ENCODE data around the gene PIANP. TPM values are rescaled to one million over a fixed set of nuclear protein-coding genes. Genes with fewer than 3 reads are reported as not detected.

PIANP gene
- polyA plus RNA-seq, 2 donors = 0.10 to 0.28 TPM

DNA sequence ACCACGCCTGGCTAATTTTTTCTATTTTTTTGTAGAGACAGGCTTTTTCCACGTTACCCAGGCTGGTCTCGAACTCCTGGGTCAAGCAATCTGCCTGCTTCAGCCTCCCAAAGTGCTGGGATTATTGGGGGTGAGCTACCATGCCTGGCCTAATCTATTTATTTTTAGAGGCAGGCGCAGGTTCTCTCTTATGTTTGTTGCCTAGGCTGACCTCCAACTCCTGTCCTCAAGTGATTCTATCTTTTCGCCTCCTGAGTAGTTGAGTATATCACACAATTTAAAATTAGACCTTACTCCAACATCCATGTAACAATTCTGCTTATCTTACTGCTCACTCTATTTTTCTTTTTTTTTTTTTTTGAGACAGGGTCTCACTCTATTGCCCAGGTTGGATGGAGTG lies 46.6 kb downstream of the PIANP start:
- WGBS, 2 donors = 92 to 98% methylated on average over 5 of the region's 5 CpGs
- Histone ChIP-seq H3K27ac (ENCODE audit: low read depth in 2 of 2, low read length in 1 of 2) (no peak overlapping the region), H3K27me3 (ENCODE audit: control insufficient read depth in 1 of 2, insufficient read depth in 2 of 2, low read length in 2 of 2) (no peaks in the 10 kb centered on the region), H3K36me3 (ENCODE audit: control insufficient read depth in 2 of 2, insufficient read depth in 2 of 2, low read length in 1 of 2) (peaks cover 20 to 22% of the 10 kb centered on the region in 2 donors), H3K4me3 (ENCODE audit: low read depth in 1 of 2, low read length in 2 of 2) (no peak overlapping the region), H3K4me1 (ENCODE audit: control insufficient read depth in 2 of 2, insufficient read depth in 2 of 2, low read length in 1 of 2) (no peaks in the 10 kb centered on the region), H3K9me3 (ENCODE audit: control insufficient read depth in 2 of 2, insufficient read depth in 1 of 2, low read depth in 1 of 2, low read length in 1 of 2) (no peaks in the 10 kb centered on the region)

DNA sequence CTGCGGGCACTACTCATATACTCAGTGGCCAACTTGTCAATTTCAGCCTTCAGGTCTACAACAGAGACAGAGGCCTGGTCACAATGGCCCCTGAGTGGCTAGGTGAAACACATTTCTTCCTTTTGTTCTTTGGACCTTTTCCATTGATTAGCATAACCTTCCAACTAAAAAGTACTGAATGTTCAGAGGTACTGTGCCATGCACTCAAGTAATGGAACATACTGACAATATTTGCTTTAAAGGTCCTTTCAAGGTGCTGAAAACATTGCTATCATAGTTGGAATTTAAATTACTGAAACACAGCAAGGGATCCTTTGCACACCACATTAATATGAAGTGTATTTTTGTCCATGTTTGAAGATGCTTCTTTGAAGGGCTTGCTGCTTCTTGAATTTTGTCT lies 47.3 kb downstream of the PIANP start:
- 100% methylated on average over 1 of the region's 1 CpG for WGBS, 2 donors
- no peak overlapping the region for H3K27ac ChIP-seq (ENCODE audit: low read depth in 2 of 2, low read length in 1 of 2)
- no peaks in the 10 kb centered on the region for H3K4me1 ChIP-seq (ENCODE audit: control insufficient read depth in 2 of 2, insufficient read depth in 2 of 2, low read length in 1 of 2)
- H3K36me3 ChIP-seq (ENCODE audit: control insufficient read depth in 2 of 2, insufficient read depth in 2 of 2, low read length in 1 of 2) = peaks cover 20% of the 10 kb centered on the region in 2 donors
- no peaks in the 10 kb centered on the region for H3K27me3 ChIP-seq (ENCODE audit: control insufficient read depth in 1 of 2, insufficient read depth in 2 of 2, low read length in 2 of 2)
- no peak overlapping the region for H3K4me3 ChIP-seq (ENCODE audit: low read depth in 1 of 2, low read length in 2 of 2)
- H3K9me3 ChIP-seq (ENCODE audit: control insufficient read depth in 2 of 2, insufficient read depth in 1 of 2, low read depth in 1 of 2, low read length in 1 of 2) = no peaks in the 10 kb centered on the region

DNA sequence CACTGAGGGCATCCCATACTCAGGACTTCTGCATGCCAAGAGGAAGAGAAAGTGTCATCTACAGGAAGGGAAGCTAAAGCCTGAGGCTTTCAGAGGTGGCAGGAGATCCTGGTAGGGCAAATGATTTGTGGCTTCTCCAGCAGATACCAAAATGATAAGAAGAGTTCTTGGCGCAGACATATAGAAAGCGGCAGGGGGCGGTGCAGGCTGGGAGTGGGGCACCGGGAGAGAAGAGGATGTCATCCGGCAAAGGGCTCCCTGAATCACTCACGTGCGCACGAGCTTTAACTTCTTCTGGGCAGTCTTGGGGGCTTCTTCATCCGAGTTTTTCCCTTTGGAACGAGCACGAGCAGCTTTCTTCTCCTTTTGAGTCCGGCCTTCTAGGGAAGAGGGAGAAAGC lies 48.2 kb downstream of the PIANP start:
- Histone ChIP-seq H3K4me1 (ENCODE audit: control insufficient read depth in 2 of 2, insufficient read depth in 2 of 2, low read length in 1 of 2) (no peaks in the 10 kb centered on the region), H3K27me3 (ENCODE audit: control insufficient read depth in 1 of 2, insufficient read depth in 2 of 2, low read length in 2 of 2) (no peaks in the 10 kb centered on the region), H3K27ac (ENCODE audit: low read depth in 2 of 2, low read length in 1 of 2) (no peak overlapping the region), H3K4me3 (ENCODE audit: low read depth in 1 of 2, low read length in 2 of 2) (no peak overlapping the region), H3K9me3 (ENCODE audit: control insufficient read depth in 2 of 2, insufficient read depth in 1 of 2, low read depth in 1 of 2, low read length in 1 of 2) (no peaks in the 10 kb centered on the region), H3K36me3 (ENCODE audit: control insufficient read depth in 2 of 2, insufficient read depth in 2 of 2, low read length in 1 of 2) (peaks cover 19 to 20% of the 10 kb centered on the region in 2 donors)
- 92 to 94% methylated on average over 11 to 12 of the region's 12 CpGs for WGBS, 2 donors

DNA sequence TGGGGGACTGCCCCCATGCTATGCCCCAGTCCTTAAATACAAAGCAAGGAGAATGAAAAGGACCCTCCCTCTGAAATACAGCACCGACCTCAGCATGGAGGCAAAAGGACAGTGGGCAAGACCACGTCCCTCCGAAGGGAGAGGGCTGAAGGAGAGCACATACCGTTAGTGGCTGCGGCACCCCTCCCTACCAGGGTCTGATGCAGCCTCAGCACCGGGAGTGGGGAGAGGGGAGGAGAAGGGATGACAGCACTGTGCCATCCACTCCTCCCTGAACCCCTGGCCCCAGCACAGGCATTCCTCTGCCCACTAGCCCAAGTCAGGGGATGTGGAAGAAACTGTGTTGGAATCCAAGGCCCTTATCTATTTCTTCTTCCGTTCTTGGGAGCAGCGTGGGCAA lies 49.8 kb downstream of the PIANP start:
- no peak overlapping the region for H3K4me3 ChIP-seq (ENCODE audit: low read depth in 1 of 2, low read length in 2 of 2)
- H3K27me3 ChIP-seq (ENCODE audit: control insufficient read depth in 1 of 2, insufficient read depth in 2 of 2, low read length in 2 of 2) = no peaks in the 10 kb centered on the region
- 84 to 85% methylated on average over 8 of the region's 8 CpGs for WGBS, 2 donors
- H3K36me3 ChIP-seq (ENCODE audit: control insufficient read depth in 2 of 2, insufficient read depth in 2 of 2, low read length in 1 of 2) = peaks cover 18 to 20% of the 10 kb centered on the region in 2 donors
- no peaks in the 10 kb centered on the region for H3K9me3 ChIP-seq (ENCODE audit: control insufficient read depth in 2 of 2, insufficient read depth in 1 of 2, low read depth in 1 of 2, low read length in 1 of 2)
- H3K4me1 ChIP-seq (ENCODE audit: control insufficient read depth in 2 of 2, insufficient read depth in 2 of 2, low read length in 1 of 2) = peaks cover 0 to 11% of the 10 kb centered on the region in 2 donors
- H3K27ac ChIP-seq (ENCODE audit: low read depth in 2 of 2, low read length in 1 of 2) = no peak overlapping the region

DNA sequence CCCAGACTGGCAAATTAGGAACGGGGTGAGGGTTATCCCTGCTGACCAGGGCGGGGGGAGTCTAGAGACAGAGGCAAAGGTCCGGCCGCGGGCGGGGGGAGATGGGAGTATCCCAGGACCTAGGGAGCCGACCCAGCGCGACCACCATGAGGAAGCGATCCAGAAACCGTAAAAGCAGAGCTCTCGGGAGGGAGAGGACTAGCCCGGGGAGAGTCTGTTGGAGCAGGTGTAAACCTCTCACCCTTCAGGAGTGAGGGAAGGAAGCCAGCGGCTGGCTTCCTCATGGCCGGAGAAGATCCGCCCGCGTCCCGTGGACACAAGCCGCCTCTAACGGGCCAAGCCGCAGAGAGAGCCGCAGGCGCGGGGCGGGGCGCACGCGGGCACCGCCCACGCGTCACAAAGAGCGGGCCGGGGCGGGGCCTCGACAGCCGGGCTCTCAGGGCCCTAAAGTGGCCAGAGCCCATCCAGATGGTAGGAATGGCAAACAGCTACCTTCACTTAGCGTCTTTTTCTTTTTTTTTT lies 53.5 kb downstream of the PIANP start, which contains the start of gene ACRBP:
TSS of gene ACRBP (minus strand) at position 350 of the 522 bp plus-strand sequence. CDS start at position 284, 66 bp downstream.
- Histone ChIP-seq H3K36me3 (ENCODE audit: control insufficient read depth in 2 of 2, insufficient read depth in 2 of 2, low read length in 1 of 2) (peaks cover 11 to 15% of the 10 kb centered on the region in 2 donors), H3K4me1 (ENCODE audit: control insufficient read depth in 2 of 2, insufficient read depth in 2 of 2, low read length in 1 of 2) (peaks cover 0 to 11% of the 10 kb centered on the region in 2 donors), H3K9me3 (ENCODE audit: control insufficient read depth in 2 of 2, insufficient read depth in 1 of 2, low read depth in 1 of 2, low read length in 1 of 2) (peaks cover 0 to 8% of the 10 kb centered on the region in 2 donors), H3K27me3 (ENCODE audit: control insufficient read depth in 1 of 2, insufficient read depth in 2 of 2, low read length in 2 of 2) (no peaks in the 10 kb centered on the region), H3K27ac (ENCODE audit: low read depth in 2 of 2, low read length in 1 of 2) (peak within 1 kb of the TSS; percentile 14 to 34), H3K4me3 (ENCODE audit: low read depth in 1 of 2, low read length in 2 of 2) (peak within 1 kb of the TSS; percentile 21 to 42)
- 5 to 9% methylated on average over 38 of the region's 38 CpGs for WGBS, 2 donors

DNA sequence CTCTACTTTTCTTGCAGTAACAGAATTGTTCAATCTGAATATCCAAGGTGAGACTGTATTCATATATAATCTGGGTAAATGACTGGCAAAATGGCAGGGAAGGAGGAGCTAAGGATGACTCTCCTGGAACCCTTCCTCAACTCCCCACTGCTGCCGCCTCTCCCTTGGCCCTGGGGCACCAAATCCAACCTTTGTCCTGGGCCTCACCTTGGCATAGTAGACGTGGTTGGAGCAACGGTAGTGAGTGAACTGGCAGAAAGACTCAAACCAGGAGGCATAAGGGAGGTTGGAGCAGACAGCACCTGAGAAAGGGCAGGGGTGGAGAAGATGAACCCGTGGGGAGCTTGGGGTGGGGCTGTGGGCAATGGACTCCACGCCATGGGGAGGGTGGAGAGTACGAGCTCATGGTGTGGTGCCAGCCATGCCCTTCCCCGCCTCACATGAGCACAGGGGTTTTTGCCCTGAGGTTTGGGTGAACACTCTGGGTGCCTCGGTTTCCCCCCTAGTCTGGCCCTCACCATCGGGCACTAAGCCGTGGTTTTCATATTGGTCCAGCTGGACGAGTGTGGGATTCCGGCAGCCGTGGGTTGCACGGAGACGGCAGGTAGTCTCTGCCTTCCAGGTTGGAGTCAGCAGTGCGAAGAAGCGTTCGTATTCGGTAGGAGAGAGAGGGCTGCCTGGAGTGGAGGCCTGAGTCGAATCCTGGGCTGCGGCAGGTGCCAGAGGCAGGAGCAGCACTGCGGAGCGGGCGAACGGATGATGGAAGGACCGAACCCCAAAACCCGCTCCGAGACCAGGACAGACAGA lies 54.1 kb downstream of the PIANP start:
- no peaks in the 10 kb centered on the region for H3K27me3 ChIP-seq (ENCODE audit: control insufficient read depth in 1 of 2, insufficient read depth in 2 of 2, low read length in 2 of 2)
- H3K4me1 ChIP-seq (ENCODE audit: control insufficient read depth in 2 of 2, insufficient read depth in 2 of 2, low read length in 1 of 2) = peaks cover 0 to 11% of the 10 kb centered on the region in 2 donors
- WGBS, 2 donors = 46 to 55% methylated on average over 28 of the region's 28 CpGs
- peaks cover 0 to 8% of the 10 kb centered on the region in 2 donors for H3K9me3 ChIP-seq (ENCODE audit: control insufficient read depth in 2 of 2, insufficient read depth in 1 of 2, low read depth in 1 of 2, low read length in 1 of 2)
- peaks cover 10 to 12% of the 10 kb centered on the region in 2 donors for H3K36me3 ChIP-seq (ENCODE audit: control insufficient read depth in 2 of 2, insufficient read depth in 2 of 2, low read length in 1 of 2)
- no peak overlapping the region for H3K27ac ChIP-seq (ENCODE audit: low read depth in 2 of 2, low read length in 1 of 2)
- peak overlapping the region; percentile 21 to 42 for H3K4me3 ChIP-seq (ENCODE audit: low read depth in 1 of 2, low read length in 2 of 2)

DNA sequence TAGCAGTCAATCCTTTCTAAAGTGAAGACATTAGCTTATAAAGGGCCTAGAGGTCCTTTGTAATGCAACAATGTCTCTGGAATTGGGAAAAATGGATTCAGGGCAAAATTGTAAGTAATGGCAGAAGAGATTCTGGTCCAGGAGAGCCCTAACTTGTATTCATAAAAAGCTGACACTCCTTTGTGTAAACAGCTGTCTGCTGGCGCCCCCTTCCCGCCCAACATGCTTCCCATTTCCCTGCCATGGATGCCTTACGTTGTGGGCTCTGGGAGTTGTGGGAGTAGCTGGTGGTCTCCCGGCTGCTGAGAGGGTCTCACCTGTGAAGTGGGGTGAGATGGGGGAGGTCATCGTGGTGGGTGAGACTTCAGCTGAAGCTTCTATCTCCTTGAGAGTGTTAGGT lies 55.7 kb downstream of the PIANP start:
- Histone ChIP-seq H3K27me3 (ENCODE audit: control insufficient read depth in 1 of 2, insufficient read depth in 2 of 2, low read length in 2 of 2) (no peaks in the 10 kb centered on the region), H3K27ac (ENCODE audit: low read depth in 2 of 2, low read length in 1 of 2) (no peak overlapping the region), H3K4me3 (ENCODE audit: low read depth in 1 of 2, low read length in 2 of 2) (no peak overlapping the region), H3K36me3 (ENCODE audit: control insufficient read depth in 2 of 2, insufficient read depth in 2 of 2, low read length in 1 of 2) (no peaks in the 10 kb centered on the region), H3K9me3 (ENCODE audit: control insufficient read depth in 2 of 2, insufficient read depth in 1 of 2, low read depth in 1 of 2, low read length in 1 of 2) (peaks cover 0 to 8% of the 10 kb centered on the region in 2 donors), H3K4me1 (ENCODE audit: control insufficient read depth in 2 of 2, insufficient read depth in 2 of 2, low read length in 1 of 2) (peaks cover 0 to 11% of the 10 kb centered on the region in 2 donors)
- 42 to 44% methylated on average over 5 of the region's 5 CpGs for WGBS, 2 donors

DNA sequence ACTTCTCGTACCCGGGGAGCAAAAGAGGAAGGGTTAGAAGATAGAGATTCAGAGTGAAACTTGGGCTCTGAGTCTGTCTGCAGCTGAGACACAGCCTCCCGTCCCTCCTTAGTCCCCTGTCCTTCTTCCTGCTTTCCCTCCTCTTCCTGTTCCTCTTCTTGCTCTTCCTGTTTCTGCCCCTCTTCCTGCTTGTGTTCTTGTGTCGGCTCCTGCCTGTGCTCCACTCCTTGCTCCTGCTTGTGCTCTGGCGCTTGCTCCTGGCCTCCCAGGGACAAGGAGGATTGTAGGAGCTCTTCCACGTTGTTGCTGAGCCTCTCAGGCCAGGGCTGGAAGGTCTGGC lies 56.4 kb downstream of the PIANP start:
- WGBS, 2 donors = 72 to 75% methylated on average over 6 of the region's 6 CpGs
- peaks cover 0 to 11% of the 10 kb centered on the region in 2 donors for H3K4me1 ChIP-seq (ENCODE audit: control insufficient read depth in 2 of 2, insufficient read depth in 2 of 2, low read length in 1 of 2)
- no peak overlapping the region for H3K4me3 ChIP-seq (ENCODE audit: low read depth in 1 of 2, low read length in 2 of 2)
- H3K27ac ChIP-seq (ENCODE audit: low read depth in 2 of 2, low read length in 1 of 2) = no peak overlapping the region
- H3K27me3 ChIP-seq (ENCODE audit: control insufficient read depth in 1 of 2, insufficient read depth in 2 of 2, low read length in 2 of 2) = no peaks in the 10 kb centered on the region
- H3K36me3 ChIP-seq (ENCODE audit: control insufficient read depth in 2 of 2, insufficient read depth in 2 of 2, low read length in 1 of 2) = no peaks in the 10 kb centered on the region
- H3K9me3 ChIP-seq (ENCODE audit: control insufficient read depth in 2 of 2, insufficient read depth in 1 of 2, low read depth in 1 of 2, low read length in 1 of 2) = peaks cover 0 to 8% of the 10 kb centered on the region in 2 donors

All from esophagus (tissue), 2 donors.